ENCODE results near the gene FAHD1.
A peak's percentile ranks its signal among the peaks of the same experiment; 100 is the strongest.

The FAHD1 gene

DNA sequence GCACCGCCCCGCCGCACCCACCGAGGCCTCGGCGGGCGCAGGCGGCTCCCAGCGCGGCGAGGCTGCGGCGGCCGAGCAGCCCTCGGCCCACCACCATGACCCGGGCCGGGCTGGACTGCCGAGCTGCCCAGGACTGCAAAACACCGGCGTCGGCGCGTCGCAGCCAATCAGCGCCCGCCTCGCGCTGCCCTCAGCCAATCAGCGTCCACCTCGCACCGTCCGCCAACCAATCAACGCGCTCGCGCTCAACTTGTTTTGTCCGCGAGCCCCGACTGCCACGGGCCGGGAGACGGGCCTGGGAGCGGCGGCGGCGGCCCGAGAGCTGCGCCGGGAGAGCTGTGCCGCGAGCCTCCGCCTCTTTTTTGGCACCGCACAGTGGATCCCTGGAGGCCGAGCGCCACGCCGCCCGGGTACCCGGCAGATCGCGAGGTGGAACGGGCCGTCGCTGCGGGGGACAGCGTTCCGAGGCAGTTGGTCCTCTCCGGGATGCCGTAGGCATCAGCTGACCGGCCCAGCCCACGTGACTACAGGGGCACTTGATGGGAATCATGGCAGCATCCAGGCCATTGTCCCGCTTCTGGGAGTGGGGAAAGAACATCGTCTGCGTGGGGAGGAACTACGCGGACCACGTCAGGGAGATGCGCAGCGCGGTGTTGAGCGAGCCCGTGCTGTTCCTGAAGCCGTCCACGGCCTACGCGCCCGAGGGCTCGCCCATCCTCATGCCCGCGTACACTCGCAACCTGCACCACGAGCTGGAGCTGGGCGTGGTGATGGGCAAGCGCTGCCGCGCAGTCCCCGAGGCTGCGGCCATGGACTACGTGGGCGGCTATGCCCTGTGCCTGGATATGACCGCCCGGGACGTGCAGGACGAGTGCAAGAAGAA lies at the start of gene FAHD1, which contains the start of gene HAGH:
FAHD1 (plus strand) TSS at position 516 of the 883 bp plus-strand sequence; CDS start at position 549, 33 bp downstream.
HAGH (minus strand) TSS at position 135 of the 883 bp plus-strand sequence; CDS start at position 97, 38 bp downstream.
- peak; percentile 75 to 86 for DNase-seq (ENCODE audit: low read depth in 2 of 2)

DNA sequence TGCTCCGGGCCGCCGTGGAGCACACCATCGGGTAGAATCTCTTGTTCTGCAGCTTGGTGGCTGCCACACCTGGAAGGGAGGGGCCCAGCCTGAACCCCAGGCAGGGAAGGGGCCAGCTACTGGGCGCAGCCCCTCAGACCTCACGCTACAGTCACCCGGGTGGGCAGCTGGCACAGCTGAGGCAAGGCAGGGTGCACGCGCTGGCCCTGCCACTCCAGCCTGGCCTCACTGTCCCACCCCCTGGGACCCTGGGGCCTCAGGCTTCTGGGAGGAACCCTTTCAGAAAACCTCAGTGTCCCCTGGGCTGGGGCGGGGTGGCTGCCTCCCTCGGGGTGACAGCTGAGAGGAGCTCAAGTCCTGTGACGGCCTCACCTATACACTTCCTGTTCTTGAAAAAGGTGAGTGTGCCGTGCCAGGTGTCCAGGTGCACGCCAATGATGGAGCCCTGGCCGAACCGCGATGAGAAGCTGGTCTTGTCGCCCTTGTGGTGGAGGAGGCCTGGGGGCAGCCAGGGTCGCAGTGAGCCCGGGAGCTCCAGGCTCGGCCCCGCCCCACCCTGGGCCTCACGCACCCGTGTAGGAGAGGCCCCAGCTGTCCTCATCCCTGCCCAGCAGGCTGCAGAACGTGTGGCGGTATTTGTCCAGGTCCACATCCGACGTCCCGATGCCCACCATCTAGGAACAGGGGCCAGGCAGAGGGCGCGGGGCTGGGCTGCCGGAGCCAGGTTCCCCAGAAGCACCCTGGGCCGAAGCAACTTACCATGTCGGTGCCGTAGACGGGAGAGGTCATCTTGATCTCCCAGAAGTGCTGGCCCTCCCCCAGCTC lies 49.4 kb upstream of the FAHD1 start:
- DNase-seq (ENCODE audit: low read depth in 2 of 2): no peak

DNA sequence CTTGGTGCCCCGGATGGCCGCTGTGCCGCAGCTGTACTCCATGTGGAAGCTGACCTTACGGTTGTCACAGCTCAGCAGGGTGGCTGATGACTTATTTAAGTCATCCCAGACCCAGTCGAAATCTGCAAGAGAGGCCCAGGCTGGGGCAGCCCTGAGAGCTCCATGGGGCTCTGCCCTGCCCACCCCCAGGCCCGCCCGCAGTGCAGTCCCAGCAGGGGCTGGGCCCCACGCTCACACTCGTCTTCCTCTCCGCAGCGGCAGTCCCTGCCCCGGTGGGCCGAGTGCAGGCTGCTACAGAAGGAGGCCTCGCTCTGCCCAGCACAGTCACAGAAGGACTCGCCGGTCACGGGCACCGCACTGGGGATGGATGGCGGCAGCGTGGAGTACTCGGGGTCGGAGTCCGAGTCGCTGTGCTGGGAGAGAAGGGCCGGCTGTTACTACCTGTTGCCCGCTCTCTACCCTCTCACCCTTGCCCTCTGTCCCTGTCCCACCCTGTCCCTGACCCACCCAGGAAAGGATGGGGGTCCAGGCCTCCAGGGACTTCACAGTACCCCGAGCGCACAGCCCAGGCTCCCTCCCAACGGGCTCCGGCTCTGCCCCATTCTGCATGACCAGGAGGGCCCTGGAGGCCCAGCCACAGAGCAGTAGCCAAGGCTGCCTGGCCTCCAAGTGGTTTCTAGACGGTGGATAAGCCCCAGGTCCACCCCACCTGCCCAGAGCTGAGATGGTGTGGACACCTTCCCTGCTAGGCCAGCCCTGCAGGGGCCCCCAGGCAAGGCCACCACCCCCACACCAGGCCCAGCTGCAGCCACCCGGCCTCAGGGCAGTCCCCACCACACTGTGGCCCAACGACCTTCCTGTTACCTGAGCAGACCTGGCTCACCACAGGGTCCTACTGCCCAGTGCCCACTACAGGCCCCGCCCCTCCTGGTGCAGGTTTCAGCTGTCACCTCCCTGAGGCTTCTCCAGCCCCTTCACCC lies 48.5 kb upstream of the FAHD1 start:
- no peak for DNase-seq (ENCODE audit: low read depth in 2 of 2)

- no peak for DNase-seq (ENCODE audit: low read depth in 2 of 2)
Measured at GRCh38 chr16:1779234-1779701, 47.7 kb upstream of the FAHD1 start.

- DNase-seq (ENCODE audit: low read depth in 2 of 2): no peak
Measured at GRCh38 chr16:1779741-1780676, 47.0 kb upstream of the FAHD1 start.

DNA sequence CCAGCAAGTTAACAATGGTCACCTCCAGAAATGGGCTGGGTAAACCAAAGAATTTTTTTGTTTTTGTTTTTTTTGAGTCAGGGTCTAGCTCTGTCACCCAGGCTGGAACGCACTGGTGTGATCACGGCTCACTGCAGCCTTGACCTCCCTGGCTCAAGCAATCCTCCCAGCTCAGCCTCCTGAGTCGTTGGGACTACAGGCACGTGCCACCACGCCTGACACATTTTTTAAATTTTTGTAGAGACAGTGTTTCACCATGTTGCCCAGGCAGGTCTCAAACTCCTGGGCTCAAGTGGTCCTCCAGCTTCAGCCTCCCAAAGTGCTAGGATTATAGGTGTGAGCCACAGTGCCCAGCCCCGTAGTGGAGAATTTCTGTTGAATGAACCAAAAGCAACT lies 46.3 kb upstream of the FAHD1 start:
- DNase-seq (ENCODE audit: low read depth in 2 of 2): no peak

DNA sequence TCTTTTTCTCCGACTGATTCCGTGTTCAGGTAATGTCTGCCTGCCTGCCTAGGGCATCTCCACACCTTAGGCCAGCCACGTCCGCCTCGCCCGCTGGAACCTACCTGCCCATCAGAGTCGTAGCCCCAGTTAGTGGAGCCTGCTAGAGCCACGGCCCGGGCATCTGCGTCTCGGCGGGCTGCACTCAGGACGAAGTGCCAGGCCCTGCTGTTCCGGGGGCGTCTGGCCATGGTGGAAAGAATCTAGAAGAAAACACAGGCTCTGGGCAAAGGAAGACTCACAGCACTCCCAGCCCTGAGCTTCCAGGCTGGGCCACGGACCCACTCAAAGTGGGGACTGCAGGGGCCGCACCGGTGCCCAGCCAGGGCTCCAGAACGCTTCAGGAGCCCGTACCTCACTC lies 45.8 kb upstream of the FAHD1 start:
- DNase-seq (ENCODE audit: low read depth in 2 of 2): no peak

- DNase-seq (ENCODE audit: low read depth in 2 of 2): peak in 1 of 2 donors; percentile 28
Measured at GRCh38 chr16:1781758-1782407, 45.1 kb upstream of the FAHD1 start.

DNA sequence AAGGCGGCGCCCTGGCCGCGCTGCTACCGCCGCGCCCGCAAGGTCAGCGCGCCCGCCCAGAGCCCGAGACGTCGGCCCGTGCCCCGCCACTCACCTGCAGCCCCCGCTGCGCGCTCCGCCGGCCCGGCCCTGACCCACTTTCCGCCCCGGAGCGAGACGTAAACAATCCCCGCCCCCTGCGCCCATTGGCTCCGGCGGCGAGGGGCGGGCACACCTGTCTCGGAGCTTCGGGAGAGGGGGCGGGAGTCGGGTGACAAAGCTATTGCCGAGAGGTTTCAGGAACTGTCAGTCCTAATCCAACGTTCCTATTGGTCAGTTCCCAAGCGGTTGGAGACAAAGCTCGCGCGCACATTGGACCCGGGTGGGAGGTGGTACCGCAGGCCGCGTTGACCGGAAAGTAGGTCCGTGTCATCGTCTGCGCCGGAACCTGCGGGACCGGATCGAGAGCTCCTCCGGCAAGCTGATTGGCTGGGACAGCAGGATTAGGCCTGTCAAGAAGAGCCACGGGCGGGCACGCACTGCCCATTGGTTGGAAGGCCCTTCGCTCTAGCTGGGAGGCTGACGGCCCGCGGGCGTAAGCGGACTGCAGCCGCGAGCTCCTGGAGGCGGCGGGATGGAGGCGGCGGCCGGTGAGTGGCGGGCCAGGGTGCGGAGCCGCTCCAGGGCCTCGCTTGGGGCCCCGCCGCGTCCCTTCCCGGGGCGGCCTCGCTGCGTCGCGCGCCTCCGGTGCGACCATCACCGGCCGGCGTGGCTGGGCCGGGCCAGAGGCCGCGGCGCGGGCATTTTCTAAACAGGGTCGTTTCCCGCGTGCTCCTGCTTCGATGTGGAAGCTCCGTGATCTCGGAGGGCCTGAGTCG lies 44.4 kb upstream of the FAHD1 start, which contains the start of the genes NUBP2 and SPSB3:
NUBP2 (plus strand) TSS at position 553 of the 857 bp plus-strand sequence; CDS start at position 614, 61 bp downstream.
SPSB3 (minus strand) TSS at position 164 of the 857 bp plus-strand sequence. CDS start 1,088 bp downstream, outside the sequence.
- DNase-seq (ENCODE audit: low read depth in 2 of 2): peak; percentile 95 to 98

DNA sequence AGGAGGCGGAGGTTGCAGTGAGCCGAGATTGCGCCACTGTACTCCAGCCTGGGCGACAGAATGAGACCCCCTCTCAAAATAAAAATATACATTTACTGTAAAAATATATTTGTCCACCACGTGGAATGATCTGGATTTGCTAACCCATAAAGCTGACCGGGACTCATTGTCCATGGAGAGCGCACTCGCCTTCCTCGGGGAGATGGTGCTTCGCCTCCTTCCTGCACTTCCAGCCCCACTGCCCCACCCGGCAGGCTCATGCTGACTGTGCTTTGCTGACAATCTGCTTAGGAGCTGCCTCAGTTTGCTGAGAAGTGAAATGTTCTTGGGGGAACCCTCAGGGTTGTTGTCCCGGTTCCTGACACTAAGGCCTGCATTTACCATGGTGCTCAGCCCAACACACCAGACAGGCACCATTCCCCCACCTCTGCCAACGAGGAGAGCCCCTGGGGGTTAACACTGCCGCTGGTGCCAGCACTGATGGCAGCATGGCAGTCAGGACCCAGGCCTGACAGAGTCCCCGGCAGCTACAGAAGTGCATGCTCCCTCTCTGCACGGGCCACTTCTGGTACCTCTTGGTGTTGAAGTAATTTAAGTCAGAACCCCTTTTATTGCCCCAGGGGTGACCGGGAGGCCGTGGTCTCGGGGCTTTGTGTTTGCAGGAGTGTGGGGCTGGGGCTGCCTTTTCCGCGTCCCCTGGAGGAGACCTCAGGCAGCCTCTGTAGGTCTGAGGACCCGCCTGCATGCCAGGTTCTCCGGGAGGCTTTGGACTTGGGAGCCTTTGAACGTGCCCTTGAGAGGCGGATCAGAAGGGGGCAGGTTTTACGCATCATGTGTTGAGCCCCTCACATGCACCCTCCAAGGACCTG lies 41.8 kb upstream of the FAHD1 start:
- DNase-seq (ENCODE audit: low read depth in 2 of 2): no peak

- DNase-seq (ENCODE audit: low read depth in 2 of 2): no peak
Measured at GRCh38 chr16:1785846-1786170, 41.2 kb upstream of the FAHD1 start.

GRCh38 chr16:1786242-1787055 lies 40.6 kb upstream of the FAHD1 start:
- DNase-seq (ENCODE audit: low read depth in 2 of 2): no peak

GRCh38 chr16:1787056-1787321 lies 40.0 kb upstream of the FAHD1 start:
- no peak for DNase-seq (ENCODE audit: low read depth in 2 of 2)

- DNase-seq (ENCODE audit: low read depth in 2 of 2): no peak
Measured at GRCh38 chr16:1787322-1788094, 39.5 kb upstream of the FAHD1 start.

- no peak for DNase-seq (ENCODE audit: low read depth in 2 of 2)
Measured at GRCh38 chr16:1788095-1788707, 38.8 kb upstream of the FAHD1 start.

- DNase-seq (ENCODE audit: low read depth in 2 of 2): no peak
Measured at GRCh38 chr16:1788708-1789100, 38.3 kb upstream of the FAHD1 start.
